Activated CD8-positive, alpha-beta T cell treated with anti-CD3 and anti-CD28 coated beads for 36 hours (primary cell): ENCODE measurements around the gene ZNF625. TPM values are rescaled to one million over a fixed set of nuclear protein-coding genes. Genes with fewer than 3 reads are reported as not detected.

Source experiments
- ATAC-seq: fragments of 200-7000 bp; cut with Tn5 transposase; one replicate; pipeline ENCODE4 v1.10.0; 2021; ENCODE audit warnings: mild to moderate bottlenecking, moderate library complexity
- CTCF ChIA-PET: fragments of 350-600 bp; sonication (Branson Sonifier 250); formaldehyde crosslinking; loops from one replicate; lab custom pipeline; 2021; ENCODE audit warnings: antibody characterized with exemption; lab: Charles Lee
- POLR2A ChIA-PET: fragments of 350-600 bp; sonication (Branson Sonifier 250); formaldehyde crosslinking; loops from one replicate; lab custom pipeline; 2021; ENCODE audit warnings: antibody characterized with exemption; lab: Charles Lee
- DNase-seq: peaks from one replicate; pipeline ENCODE4 v3.0.0-alpha.2; 2020
- H3K27ac Mint-ChIP-seq: one replicate; pipeline ENCODE4 v1.8.0; 2021; ENCODE audit warnings: mild to moderate bottlenecking, mixed read lengths
- H3K27me3 Mint-ChIP-seq: one replicate; pipeline ENCODE4 v1.8.0; 2021; ENCODE audit warnings: mixed read lengths
- H3K36me3 Mint-ChIP-seq: one replicate; pipeline ENCODE4 v1.8.0; 2021; ENCODE audit warnings: low read depth, mixed read lengths
- H3K4me1 Mint-ChIP-seq: one replicate; pipeline ENCODE4 v1.8.0; 2021; ENCODE audit warnings: low read depth, mixed read lengths
- H3K4me3 Mint-ChIP-seq: one replicate; pipeline ENCODE4 v1.8.0; 2021; ENCODE audit warnings: mild to moderate bottlenecking, moderate library complexity, mixed read lengths
- H3K9me3 Mint-ChIP-seq: one replicate; pipeline ENCODE4 v1.8.0; 2021; ENCODE audit warnings: mixed read lengths
- intact Hi-C: fragments of 100-400 bp; cut with micrococcal nuclease; formaldehyde crosslinking; loops from one replicate; pipeline ENCODE4 v1.10.0; 2022
- total RNA-seq, 2 experiments: library from RNA; stranded (reverse); gene quantifications; one replicate each; pipeline ENCODE4 v1.2.3, GENCODE V29; 2021
- TF ChIP-seq, protein P1 (sequence below): fragments of 200-600 bp; IDR thresholded peaks from one replicate; pipeline ENCODE4 v1.8.0; 2022; ENCODE audit warnings: antibody characterized with exemption, mild to moderate bottlenecking

Gene ZNF625
- total RNA-seq, 2 experiments from 2014 or later: 3.9 to 4.6 TPM

DNA sequence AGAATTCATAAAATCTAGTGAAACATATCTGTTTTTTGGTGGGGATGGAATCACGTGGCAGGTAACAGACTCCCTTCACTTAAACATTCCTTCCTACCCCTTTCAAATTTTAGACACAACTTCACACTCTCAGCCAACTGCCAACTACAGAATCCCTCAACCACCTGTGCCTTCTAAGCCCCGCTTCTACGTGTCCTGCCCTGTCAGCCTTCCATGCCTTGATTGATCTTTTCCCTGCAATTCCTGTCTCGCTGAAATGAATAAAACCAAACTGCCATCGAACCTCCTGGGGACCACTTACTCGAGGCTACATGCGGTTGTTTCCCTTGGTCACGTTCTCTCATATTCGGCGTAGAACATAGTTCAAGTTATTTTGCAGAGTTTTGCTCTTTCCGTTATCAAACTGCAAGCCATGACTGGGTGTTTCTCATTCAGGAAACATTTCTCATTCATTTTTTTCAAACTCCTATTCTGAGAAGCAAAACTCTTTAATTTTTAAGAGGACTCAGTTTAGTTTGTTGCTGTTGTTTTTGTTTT is 1.1 kb downstream of the ZNF625 start:
- TF ChIP-seq, protein P1, sequence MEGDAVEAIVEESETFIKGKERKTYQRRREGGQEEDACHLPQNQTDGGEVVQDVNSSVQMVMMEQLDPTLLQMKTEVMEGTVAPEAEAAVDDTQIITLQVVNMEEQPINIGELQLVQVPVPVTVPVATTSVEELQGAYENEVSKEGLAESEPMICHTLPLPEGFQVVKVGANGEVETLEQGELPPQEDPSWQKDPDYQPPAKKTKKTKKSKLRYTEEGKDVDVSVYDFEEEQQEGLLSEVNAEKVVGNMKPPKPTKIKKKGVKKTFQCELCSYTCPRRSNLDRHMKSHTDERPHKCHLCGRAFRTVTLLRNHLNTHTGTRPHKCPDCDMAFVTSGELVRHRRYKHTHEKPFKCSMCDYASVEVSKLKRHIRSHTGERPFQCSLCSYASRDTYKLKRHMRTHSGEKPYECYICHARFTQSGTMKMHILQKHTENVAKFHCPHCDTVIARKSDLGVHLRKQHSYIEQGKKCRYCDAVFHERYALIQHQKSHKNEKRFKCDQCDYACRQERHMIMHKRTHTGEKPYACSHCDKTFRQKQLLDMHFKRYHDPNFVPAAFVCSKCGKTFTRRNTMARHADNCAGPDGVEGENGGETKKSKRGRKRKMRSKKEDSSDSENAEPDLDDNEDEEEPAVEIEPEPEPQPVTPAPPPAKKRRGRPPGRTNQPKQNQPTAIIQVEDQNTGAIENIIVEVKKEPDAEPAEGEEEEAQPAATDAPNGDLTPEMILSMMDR: no peak
- intact Hi-C loops: no loop called here
- CTCF ChIA-PET: interaction anchor here (1.6 to 1.9 kb wide), 2 partner anchors 14 to 65 kb away, joined by 5 to 10 read pairs; no protein-coding TSS in a partner anchor
- Mint-ChIP-seq H3K27me3 (peaks cover 3% of the 10 kb centered on the region), H3K4me1 (peaks cover 15% of the 10 kb centered on the region), H3K4me3 (peak overlapping the region; percentile 89), H3K27ac (no peak overlapping the region), H3K9me3 (no peaks in the 10 kb centered on the region), H3K36me3 (peaks cover 6% of the 10 kb centered on the region)
- ATAC-seq (no peak), DNase-seq (no peak)
- POLR2A ChIA-PET: no interaction called here

DNA sequence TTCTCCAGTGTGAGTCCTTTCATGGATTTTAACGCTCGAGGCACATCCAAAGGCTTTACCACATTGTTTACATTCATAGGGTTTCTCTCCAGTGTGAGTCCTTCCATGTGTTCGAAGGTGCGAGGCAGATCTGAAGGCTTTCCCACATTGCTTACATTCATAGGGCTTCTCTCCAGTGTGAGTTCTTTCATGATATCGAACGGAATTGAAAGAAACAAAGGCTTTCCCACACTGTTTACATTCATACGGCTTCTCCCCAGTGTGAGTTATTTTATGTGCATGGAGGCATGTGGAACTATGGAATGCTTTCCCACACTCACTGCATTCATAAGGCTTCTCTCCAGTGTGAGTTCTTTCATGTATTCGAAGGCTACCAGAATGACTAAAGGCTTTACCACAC is 11.2 kb downstream of the ZNF625 start:
- TF ChIP-seq, protein P1: no peak
- CTCF ChIA-PET: interaction anchor here (2.2 kb wide), 1 partner anchor 86 kb away, joined by 8 read pairs; no protein-coding TSS in a partner anchor
- Mint-ChIP-seq H3K4me3 (no peak overlapping the region), H3K9me3 (peaks cover 12% of the 10 kb centered on the region), H3K27me3 (no peaks in the 10 kb centered on the region), H3K36me3 (peaks cover 29% of the 10 kb centered on the region), H3K4me1 (peaks cover 10% of the 10 kb centered on the region), H3K27ac (no peak overlapping the region)
- DNase-seq (no peak), ATAC-seq (no peak)
- POLR2A ChIA-PET: interaction anchor here (0.6 kb wide), 1 partner anchor 158 kb away, joined by 3 read pairs; no protein-coding TSS in a partner anchor
- intact Hi-C loops: no loop called here

DNA sequence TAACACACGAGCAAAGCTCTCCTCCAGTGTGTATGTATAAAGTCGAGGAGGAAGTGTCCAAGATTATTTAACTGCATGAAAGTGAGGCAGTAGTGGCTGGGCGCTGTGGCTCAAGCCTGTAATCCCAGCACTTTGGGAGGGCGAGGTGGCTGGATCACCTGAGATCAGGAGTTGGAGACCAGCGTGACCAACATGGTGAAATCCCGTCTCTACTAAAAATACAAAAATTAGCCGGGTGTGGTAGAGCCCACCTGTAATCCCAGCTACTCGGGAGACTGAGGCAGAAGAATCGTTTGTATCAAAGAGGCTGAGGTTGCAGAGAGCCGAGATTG is 15.2 kb downstream of the ZNF625 start:
- Mint-ChIP-seq H3K27ac (no peak overlapping the region), H3K4me3 (peak overlapping the region; percentile 91), H3K9me3 (peaks cover 11% of the 10 kb centered on the region), H3K27me3 (no peaks in the 10 kb centered on the region), H3K36me3 (peaks cover 25% of the 10 kb centered on the region), H3K4me1 (peaks cover 33% of the 10 kb centered on the region)
- no peak for DNase-seq
- ATAC-seq: no peak
- ChIA-PET CTCF (interaction anchor here (0.6 to 7.9 kb wide), 28 partner anchors 10 to 344 kb away, joined by 3 to 136 read pairs (median 6); partner anchors contain the start of genes ZNF136, ZNF491, ZNF625 and ZNF700), POLR2A (interaction anchor here (0.8 to 1.8 kb wide), 3 partner anchors 49 to 192 kb away, joined by 3 to 5 read pairs (median 4); partner anchors contain the start of gene ZNF563)
- TF ChIP-seq, protein P1: peak; percentile 49
- intact Hi-C loops: loop anchor here (2.0 to 5.0 kb wide), 5 partner anchors 51 to 344 kb away; partner anchors contain the start of genes ZNF491 and ZNF763

DNA sequence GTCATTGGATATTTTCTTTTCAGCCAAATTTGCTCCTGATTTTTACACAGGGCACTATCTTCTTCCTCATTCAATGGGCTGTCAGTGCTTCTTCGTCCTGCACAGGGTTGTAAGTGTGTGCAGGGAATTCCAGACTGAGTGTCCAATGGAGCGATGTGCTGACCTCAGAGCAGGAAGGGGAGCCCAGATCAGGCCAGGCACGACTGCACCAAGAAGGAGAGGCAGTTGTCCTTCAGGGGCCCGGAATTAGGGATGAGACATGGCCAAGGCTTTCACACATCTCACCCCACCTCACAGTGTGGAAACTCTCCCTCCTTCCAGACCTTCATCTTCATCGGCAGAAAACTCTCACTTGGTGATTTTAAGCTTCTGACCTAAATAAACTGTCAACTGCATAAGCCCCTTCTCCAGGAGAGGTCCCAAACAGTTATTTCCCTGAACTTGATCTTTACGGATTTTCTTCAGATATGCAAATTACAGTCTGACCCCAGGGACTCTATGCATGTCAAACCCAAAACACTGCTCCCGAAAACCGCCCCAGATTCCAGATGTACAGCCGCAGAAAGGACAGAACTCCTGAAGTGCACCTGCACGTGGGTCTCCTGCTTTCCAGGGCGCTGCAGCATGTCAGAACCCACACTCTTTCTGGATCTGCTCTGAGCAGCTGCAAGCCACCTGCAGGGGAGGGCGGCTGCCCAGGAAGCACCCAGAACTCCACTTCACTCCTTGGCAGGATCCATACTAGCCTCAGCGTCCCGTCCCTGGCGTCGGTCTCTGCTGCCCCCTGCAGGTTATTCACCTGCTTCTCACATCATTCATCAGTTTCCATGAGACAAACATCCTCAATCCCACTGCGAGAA is 15.8 kb downstream of the ZNF625 start:
- ChIA-PET POLR2A (interaction anchor here (0.7 to 1.8 kb wide), 9 partner anchors 28 to 217 kb away, joined by 3 to 5 read pairs (median 4); partner anchors contain the start of genes ZNF563 and ZNF700), CTCF (interaction anchor here (0.6 to 7.9 kb wide), 34 partner anchors 9 to 343 kb away, joined by 3 to 136 read pairs (median 5); partner anchors contain the start of genes ZNF136, ZNF491, ZNF625 and ZNF700)
- intact Hi-C loops: loop anchor here (2.0 to 5.0 kb wide), 5 partner anchors 50 to 343 kb away; partner anchors contain the start of genes ZNF491 and ZNF763
- no peak overlapping the region for H3K27ac Mint-ChIP-seq
- no peaks in the 10 kb centered on the region for H3K27me3 Mint-ChIP-seq
- H3K9me3 Mint-ChIP-seq: peaks cover 7% of the 10 kb centered on the region
- peaks cover 21% of the 10 kb centered on the region for H3K36me3 Mint-ChIP-seq
- DNase-seq (peak; percentile 92), ATAC-seq (peak; percentile 57)
- peaks cover 33% of the 10 kb centered on the region for H3K4me1 Mint-ChIP-seq
- H3K4me3 Mint-ChIP-seq: peak overlapping the region; percentile 91
- TF ChIP-seq, protein P1: peak; percentile 86
